ENCODE data around the gene COL7A1. TPM values are rescaled to one million over a fixed set of nuclear protein-coding genes. Genes with fewer than 3 reads are reported as not detected.

Gene COL7A1
- total RNA-seq, 1 experiment from 2014 or later, result 91.2 TPM

DNA sequence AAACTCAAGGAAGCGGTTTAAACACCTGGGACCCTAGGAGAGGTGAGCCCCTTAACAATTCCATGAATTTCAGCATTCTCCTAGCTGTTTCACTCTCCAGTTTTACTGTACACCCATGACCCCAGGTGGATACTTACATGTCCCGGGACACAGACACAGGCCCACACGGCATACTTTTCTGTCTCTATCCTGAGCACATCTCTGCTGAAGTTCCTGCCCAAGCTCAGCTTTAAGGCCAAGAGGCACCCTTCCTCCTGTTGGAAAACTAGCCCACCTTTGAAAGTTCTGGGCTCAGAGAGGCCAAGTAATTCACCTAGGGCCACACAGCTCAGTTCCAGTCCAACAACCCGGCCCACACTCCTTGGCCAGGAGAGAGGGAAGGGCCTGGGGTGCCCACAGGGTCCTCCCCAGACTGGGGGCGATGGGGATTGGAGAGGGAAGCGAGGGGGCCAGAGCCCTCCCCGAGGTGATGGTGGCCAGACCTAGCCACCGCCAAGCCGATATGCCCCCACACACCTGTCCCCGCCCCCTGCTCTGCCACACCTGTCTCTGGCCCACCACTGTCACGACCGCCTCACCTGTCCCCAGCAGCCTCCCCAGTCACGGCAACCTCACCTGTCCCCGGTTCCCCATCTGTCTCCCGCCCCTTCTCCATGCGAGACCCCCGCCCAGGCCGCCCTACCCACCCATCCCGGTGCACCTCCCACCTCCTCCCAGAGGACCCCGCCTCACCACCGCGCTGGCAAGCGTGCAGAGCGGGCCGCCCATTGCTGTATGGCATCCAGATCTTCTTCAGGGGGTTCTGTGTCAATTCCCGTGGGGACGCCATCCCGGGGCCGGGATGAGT is 39.0 kb downstream of the COL7A1 start:
- H3K9me3 ChIP-seq (ENCODE audit: insufficient read depth, low read depth), result no peaks in the 10 kb centered on the region
- H2AFZ ChIP-seq, result peak overlapping the region; percentile 81; the same call in 1 of the 2 replicates
- TF ChIP-seq EZH2 (IDR thresholded peaks at IDR 0.05; ENCODE audit: low read depth), result no peak
- H3K27me3 ChIP-seq (ENCODE audit: insufficient read depth, low read depth), result no peaks in the 10 kb centered on the region
- intact Hi-C loops (cut with micrococcal nuclease; ENCODE audit: unreplicated experiment), result loop anchor here (2.0 to 5.0 kb wide), 4 partner anchors 39 to 289 kb away; partner anchors contain the start of genes ATRIP and COL7A1
- no peak for DNase-seq
- no peaks in the 10 kb centered on the region for H3K36me3 ChIP-seq (ENCODE audit: low read depth)
- CTCF ChIA-PET, result interaction anchor here (0.6 to 1.5 kb wide), 4 partner anchors 11 to 120 kb away, joined by 3 to 32 read pairs (median 6); no protein-coding TSS in a partner anchor
- no peak overlapping the region for H3K27ac ChIP-seq
- H3K4me1 ChIP-seq (replicated peaks; ENCODE audit: insufficient read depth), result peaks cover 21% of the 10 kb centered on the region
- no peaks in the 10 kb centered on the region for H3K79me2 ChIP-seq (ENCODE audit: low read depth)
- POLR2A ChIA-PET (ENCODE audit: unreplicated experiment), result interaction anchor here (0.6 to 1.2 kb wide), 5 partner anchors 26 to 451 kb away, joined by 3 to 13 read pairs (median 8); partner anchors contain the start of genes IP6K2, SLC25A20 and WDR6
- H3K4me3 ChIP-seq, result peak overlapping the region; percentile 66
- peaks cover 12% of the 10 kb centered on the region; the same call in 1 of the 2 replicates for H3F3A ChIP-seq (ENCODE audit: insufficient read depth, low read depth)
- peak overlapping the region; percentile 79 for H3K4me2 ChIP-seq
- H3K9me2 ChIP-seq (ENCODE audit: insufficient read depth), result no peaks in the 10 kb centered on the region
- no peaks in the 10 kb centered on the region for H4K20me1 ChIP-seq (ENCODE audit: insufficient read depth)
- BruUV-seq (replicated peaks), result no TSS peak

DNA sequence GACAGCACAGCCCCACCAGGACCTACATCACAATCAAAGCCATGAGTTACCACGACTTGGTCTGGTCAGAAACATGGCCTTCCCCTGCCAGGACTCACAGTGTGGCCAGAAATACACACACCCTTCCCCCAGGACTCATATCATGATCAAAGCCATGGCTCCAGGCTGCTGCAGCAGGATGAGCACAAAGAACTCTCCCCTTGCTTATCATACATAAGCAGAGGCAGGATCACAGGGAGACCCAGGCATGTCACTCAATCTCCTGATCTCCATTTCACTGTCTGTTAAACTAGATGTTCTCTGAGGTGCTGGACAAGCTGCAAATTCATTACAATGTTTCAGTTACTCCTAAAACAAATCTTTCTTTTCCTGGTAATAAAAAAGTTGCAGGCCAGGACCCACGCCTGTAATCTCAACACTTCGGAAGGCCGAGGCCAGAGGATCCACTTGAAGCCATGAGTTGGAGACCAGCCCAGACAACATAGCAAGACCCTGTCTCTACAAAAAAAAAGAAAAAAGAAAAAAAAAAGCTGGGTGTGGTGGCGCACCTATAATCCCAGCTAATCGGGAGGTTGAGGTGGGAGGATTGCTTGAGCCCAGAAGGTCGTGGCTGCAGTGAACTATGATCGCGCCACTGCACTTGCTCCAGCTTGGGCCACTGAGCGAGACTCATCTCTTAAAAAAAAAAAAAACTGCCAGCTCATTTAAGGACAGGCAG is 39.7 kb downstream of the COL7A1 start:
- ChIA-PET POLR2A (ENCODE audit: unreplicated experiment) (interaction anchor here (0.6 kb wide), 1 partner anchor 343 kb away, joined by 8 read pairs; the partner anchor contains the start of gene SLC25A20), CTCF (interaction anchor here (0.6 to 1.5 kb wide), 2 partner anchors 106 to 120 kb away, joined by 3 to 6 read pairs; no protein-coding TSS in a partner anchor)
- peaks cover 12% of the 10 kb centered on the region; the same call in 1 of the 2 replicates for H3F3A ChIP-seq (ENCODE audit: insufficient read depth, low read depth)
- no peak overlapping the region for H2AFZ ChIP-seq
- no peaks in the 10 kb centered on the region for H3K36me3 ChIP-seq (ENCODE audit: low read depth)
- no peaks in the 10 kb centered on the region for H4K20me1 ChIP-seq (ENCODE audit: insufficient read depth)
- no peaks in the 10 kb centered on the region for H3K79me2 ChIP-seq (ENCODE audit: low read depth)
- no peak overlapping the region for H3K4me3 ChIP-seq
- no peaks in the 10 kb centered on the region for H3K27me3 ChIP-seq (ENCODE audit: insufficient read depth, low read depth)
- H3K4me1 ChIP-seq (replicated peaks; ENCODE audit: insufficient read depth), result peaks cover 21% of the 10 kb centered on the region
- DNase-seq, result no peak
- H3K9me2 ChIP-seq (ENCODE audit: insufficient read depth), result no peaks in the 10 kb centered on the region
- no peaks in the 10 kb centered on the region for H3K9me3 ChIP-seq (ENCODE audit: insufficient read depth, low read depth)
- BruUV-seq (replicated peaks), result TSS peak; percentile 30
- H3K27ac ChIP-seq, result no peak overlapping the region
- TF ChIP-seq CTCF (conservative IDR thresholded peaks at IDR 0.05), result no peak
- TF ChIP-seq EZH2 (IDR thresholded peaks at IDR 0.05; ENCODE audit: low read depth), result no peak
- intact Hi-C loops (cut with micrococcal nuclease; ENCODE audit: unreplicated experiment), result loop anchor here (5.0 kb wide), 3 partner anchors 108 to 288 kb away; partner anchors contain the start of gene ATRIP
- H3K4me2 ChIP-seq, result peak overlapping the region; percentile 79; the same call in 1 of the 2 replicates

DNA sequence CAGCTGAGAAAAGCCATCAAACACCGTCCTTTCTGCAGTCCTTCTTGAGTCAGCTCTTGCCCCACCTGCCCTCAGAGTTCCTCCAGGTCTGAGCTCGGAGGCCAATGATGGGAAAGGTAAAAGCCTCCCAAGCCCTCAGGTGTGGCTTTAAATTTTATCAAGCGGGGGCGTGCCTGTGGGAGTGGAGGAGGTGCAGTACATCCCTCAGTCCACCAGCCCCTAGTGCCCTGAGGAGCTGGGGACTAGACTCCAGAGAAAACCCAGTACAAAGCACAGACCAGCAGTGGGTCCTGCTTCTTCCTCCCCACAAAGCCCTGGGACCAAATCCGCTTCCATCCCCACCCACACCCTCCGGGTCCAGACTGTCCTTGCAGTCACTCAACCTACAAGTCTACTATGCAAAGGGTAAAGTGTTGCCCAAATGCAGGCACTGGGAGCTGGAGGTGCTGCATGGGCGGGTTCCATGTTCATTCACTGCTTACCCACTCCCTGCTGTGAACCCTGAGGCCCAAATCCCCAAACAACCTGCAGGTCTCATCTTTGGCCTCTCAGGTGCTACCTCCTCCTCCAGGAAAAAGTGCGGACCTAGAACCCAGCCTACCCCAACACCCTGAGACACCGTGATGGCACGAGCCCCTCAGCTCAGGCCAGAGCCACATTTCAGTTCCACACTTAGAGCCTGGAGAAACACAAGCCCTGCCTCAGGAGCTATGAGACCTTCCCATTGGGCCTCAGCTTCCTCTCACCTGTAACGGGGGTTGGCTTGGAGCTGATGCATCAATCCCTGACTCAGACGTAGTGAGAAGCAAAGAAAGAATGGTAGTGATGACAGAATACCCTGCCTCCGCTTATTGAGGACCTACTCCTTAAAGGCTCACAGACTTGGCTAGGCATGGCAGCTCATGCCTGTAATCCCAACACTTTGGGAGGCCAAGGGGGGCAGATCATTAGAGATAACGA is 41.0 kb downstream of the COL7A1 start:
- no peaks in the 10 kb centered on the region for H3K27me3 ChIP-seq (ENCODE audit: insufficient read depth, low read depth)
- no peak for DNase-seq
- peaks cover 21% of the 10 kb centered on the region for H3K4me1 ChIP-seq (replicated peaks; ENCODE audit: insufficient read depth)
- no peak overlapping the region for H2AFZ ChIP-seq
- no peak overlapping the region for H3K4me2 ChIP-seq
- no TSS peak for BruUV-seq (replicated peaks)
- ChIA-PET CTCF (interaction anchor here (0.7 to 1.5 kb wide), 2 partner anchors 118 to 348 kb away, joined by 5 to 6 read pairs (median 5); no protein-coding TSS in a partner anchor), POLR2A (ENCODE audit: unreplicated experiment) (interaction anchor here (0.6 kb wide), 2 partner anchors 84 to 89 kb away, joined by 3 to 6 read pairs; no protein-coding TSS in a partner anchor)
- no peaks in the 10 kb centered on the region for H3K9me3 ChIP-seq (ENCODE audit: insufficient read depth, low read depth)
- no peak for TF ChIP-seq CTCF (conservative IDR thresholded peaks at IDR 0.05)
- no peak for TF ChIP-seq EZH2 (IDR thresholded peaks at IDR 0.05; ENCODE audit: low read depth)
- intact Hi-C loops (cut with micrococcal nuclease; ENCODE audit: unreplicated experiment), result no loop called here
- H3F3A ChIP-seq (ENCODE audit: insufficient read depth, low read depth), result peaks cover 12% of the 10 kb centered on the region; the same call in 1 of the 2 replicates
- no peak overlapping the region for H3K4me3 ChIP-seq
- no peaks in the 10 kb centered on the region for H3K9me2 ChIP-seq (ENCODE audit: insufficient read depth)
- no peaks in the 10 kb centered on the region for H3K36me3 ChIP-seq (ENCODE audit: low read depth)
- no peak overlapping the region for H3K27ac ChIP-seq
- no peaks in the 10 kb centered on the region for H3K79me2 ChIP-seq (ENCODE audit: low read depth)
- no peaks in the 10 kb centered on the region for H4K20me1 ChIP-seq (ENCODE audit: insufficient read depth)
